Erythroblast (primary cell): ENCODE data around the gene NAPSA.
A peak's percentile ranks its signal among the peaks of the same experiment; 100 is the strongest.

Experiments
- DNase-seq, 2 experiments: peaks; one replicate each; lab custom pipeline; 2025; lab: John Stamatoyannopoulos, UW
- GATA1 ChIP-seq: IDR thresholded peaks from 2 replicates; pipeline ENCODE4 v1.6.1; 2011; ENCODE audit warnings: low read depth, mild to moderate bottlenecking, control low read depth, low read length, moderate library complexity
- POLR2A ChIP-seq: IDR thresholded peaks from 2 replicates; pipeline ENCODE4 v1.6.1; 2011; ENCODE audit warnings: mild to moderate bottlenecking, low read length

Gene NAPSA

DNA sequence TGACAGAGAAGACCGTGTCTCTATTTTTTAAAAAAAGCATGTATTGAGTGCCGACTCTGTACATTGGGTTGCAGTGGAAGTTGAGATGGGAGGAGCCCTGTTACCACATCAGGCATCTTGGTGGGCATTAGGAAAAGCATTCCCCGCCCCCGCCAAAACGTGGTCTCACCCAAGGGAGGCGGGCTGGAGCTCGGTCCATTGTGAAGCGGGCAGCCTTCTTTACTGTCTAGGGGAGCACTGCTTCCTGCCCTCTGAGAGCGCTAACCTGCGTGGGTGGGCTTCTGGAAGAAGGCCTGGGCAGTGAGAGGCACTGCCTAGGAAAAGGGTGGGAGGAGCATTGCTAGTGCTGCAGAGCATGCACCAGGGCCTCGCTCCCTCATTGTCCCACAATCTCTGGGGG lies 14.7 kb upstream of the NAPSA start:
- no peak for DNase-seq
- no peak for TF ChIP-seq GATA1
- TF ChIP-seq POLR2A, result no peak

- no peak for TF ChIP-seq GATA1
- TF ChIP-seq POLR2A, result no peak
- DNase-seq, result no peak
Measured at GRCh38 chr19:50379602-50380001, 14.2 kb upstream of the NAPSA start.

DNA sequence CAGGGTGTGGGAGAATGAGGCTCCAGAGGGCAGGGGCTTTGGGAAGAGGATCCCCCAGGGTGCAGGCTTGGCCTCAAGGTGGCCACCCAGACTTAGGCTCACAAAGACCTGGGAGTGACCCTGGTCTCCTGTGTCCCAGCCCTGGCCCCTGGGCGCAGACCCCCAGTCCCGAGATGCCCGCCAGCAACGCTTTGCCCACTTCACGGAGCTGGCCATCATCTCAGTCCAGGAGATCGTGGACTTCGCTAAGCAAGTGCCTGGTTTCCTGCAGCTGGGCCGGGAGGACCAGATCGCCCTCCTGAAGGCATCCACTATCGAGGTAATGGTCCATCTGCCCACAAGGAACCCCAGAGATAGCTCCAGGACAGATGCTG lies 13.4 kb upstream of the NAPSA start:
- DNase-seq, result no peak
- no peak for TF ChIP-seq POLR2A

DNA sequence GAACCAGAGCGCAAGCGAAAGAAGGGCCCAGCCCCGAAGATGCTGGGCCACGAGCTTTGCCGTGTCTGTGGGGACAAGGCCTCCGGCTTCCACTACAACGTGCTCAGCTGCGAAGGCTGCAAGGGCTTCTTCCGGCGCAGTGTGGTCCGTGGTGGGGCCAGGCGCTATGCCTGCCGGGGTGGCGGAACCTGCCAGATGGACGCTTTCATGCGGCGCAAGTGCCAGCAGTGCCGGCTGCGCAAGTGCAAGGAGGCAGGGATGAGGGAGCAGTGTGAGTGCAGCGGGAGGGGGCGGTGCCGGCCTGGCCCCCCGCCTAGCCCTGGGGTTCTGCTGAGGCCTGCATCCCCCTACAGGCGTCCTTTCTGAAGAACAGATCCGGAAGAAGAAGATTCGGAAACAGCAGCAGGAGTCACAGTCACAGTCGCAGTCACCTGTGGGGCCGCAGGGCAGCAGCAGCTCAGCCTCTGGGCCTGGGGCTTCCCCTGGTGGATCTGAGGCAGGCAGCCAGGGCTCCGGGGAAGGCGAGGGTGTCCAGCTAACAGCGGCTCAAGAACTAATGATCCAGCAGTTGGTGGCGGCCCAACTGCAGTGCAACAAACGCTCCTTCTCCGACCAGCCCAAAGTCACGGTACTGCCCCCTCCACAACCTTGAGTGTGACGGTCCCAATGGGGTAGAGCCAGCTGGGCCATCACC lies 12.9 kb upstream of the NAPSA start:
- DNase-seq, result no peak
- TF ChIP-seq GATA1 (no peak), POLR2A (no peak)

GRCh38 chr19:50377517-50377916 lies 12.1 kb upstream of the NAPSA start:
- DNase-seq, result peak; percentile 89 to 91
- TF ChIP-seq POLR2A (peak; percentile 53), GATA1 (no peak)

GRCh38 chr19:50377051-50377461 lies 11.6 kb upstream of the NAPSA start:
- peak; percentile 90 to 93 for DNase-seq
- TF ChIP-seq GATA1 (no peak), POLR2A (no peak)

DNA sequence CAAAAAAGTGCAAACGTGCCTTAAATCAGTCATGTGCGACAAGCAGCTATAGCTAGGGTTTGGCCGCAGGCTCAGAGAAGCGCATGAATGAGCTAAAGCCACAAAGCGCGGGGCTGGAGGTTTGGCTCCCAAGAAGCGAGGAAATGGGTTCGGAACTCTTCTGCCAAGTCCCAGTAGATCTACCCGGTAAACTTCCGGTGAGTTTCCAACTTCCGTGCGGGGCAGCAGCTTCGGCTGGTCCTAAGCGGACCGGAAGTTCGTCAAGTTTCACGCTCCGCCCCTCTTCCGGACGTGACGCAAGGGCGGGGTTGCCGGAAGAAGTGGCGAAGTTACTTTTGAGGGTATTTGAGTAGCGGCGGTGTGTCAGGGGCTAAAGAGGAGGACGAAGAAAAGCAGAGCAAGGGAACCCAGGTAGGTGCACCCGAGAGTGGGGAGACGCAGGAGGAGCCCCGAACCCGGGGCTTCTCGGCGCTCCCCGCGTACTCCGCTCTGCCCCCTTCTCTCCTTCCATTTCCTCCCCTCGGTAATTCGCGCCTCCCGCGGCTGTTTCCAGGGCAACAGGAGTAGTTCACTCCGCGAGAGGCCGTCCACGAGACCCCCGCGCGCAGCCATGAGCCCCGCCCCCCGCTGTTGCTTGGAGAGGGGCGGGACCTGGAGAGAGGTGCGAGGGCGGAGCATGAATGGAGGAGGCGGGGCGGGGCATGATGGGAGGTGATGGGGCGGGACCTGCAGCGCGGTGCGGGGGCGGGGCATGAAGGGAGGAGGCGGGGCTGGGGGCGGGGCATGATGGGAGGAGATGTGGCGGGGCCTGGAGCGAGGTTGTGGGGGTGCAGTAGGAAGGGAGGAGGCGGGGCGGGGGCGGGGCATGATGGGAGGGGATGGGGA lies 11.0 kb upstream of the NAPSA start, which contains the start of gene NR1H2:
TSS of gene NR1H2 (plus strand) at position 292 of the 885 bp plus-strand sequence. CDS start 1,149 bp downstream, outside the sequence.
- peak; percentile 99 for DNase-seq
- TF ChIP-seq POLR2A, result peak; percentile 92
- no peak for TF ChIP-seq GATA1

GRCh38 chr19:50371914-50372475 lies 6.6 kb upstream of the NAPSA start:
- DNase-seq, result no peak
- TF ChIP-seq POLR2A (no peak), GATA1 (no peak)

DNA sequence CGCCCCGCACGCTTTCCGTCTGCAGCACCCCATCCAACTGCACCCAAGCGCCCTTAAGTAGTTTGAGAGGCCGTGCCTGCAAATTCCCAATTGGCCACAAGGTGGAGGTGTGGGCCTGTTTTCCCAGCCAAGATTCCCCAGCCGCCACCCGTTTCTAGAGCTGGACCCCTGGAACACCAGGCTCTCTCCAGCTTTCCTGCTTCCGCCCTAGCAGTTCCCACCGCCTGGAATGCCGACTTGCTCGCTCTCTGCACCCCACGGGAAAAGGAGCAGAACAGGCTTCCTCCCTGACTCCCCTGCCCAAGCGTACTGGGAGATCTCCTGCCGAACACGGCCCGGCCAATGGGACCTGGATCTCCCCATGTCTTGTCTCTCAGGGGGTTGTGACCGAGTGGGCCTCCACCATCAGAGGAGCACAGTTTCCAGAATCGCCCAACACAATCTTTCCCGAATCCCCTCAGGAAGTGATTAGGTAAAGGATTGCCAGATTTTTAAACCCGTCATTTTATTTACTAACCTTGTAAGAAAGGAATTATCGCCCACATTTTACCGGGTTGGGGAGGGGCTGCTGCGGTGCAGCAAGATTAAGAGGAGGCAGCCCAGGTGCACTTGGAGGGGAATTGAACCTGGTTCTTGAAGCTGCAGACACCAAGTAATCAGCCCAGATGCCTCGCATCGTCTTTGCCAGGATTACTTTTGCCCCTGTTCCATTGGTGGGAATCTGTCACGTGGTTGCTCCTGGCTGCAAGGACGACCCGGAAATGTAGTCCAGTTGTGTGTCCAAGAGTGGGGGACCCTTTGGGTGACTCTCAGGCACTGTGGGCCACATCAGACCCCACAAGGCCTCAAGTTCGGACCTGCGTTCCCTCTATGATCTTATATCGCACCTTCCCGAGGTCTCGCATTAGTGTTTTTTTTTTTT lies 3.5 kb upstream of the NAPSA start:
- peak; percentile 88 to 90 for DNase-seq

DNA sequence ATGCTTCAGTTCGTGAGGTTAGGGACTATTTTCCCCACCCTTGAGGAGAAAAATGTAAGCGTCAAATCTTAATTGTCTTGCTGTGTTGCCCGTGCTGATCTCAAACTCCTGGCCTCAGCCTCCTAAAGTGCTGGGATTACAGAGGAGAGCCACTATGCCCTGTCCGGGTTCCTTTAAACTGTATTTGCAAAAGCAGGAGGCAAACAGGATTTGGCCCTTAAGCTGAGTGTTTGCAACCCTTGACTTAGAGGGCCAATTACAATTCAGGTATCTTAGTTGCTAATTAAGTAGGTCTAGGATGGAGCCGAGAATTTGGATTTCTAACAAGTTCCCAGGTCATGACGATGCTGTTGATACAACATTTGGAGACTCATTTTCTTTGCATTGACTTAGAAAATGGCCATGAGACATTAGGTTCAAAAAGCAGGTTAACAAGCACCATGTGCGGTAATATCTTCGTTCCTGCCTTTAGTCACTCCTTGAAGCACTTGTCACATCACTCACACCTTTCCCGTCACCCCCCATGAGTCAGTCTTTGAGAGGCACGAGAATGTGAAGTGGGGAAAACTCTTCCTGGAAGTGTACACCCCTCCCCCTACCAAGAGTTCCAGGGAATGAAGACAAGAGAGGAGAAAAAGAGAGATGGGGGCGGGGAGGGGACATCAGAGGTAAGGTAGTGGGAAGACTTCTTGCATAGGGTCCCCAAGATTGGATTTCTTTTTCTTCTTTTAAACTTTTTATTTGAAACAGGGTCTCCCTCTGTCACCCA lies 2.6 kb downstream of the NAPSA start:
- no peak for DNase-seq
- TF ChIP-seq POLR2A (no peak), GATA1 (no peak)

More for the DNA sequence above, 3.5 kb upstream of the NAPSA start:
- no peak for TF ChIP-seq POLR2A
- no peak for TF ChIP-seq GATA1

GRCh38 chr19:50362030-50362412 lies 3.4 kb downstream of the NAPSA start:
- no peak for DNase-seq
- TF ChIP-seq GATA1 (no peak), POLR2A (no peak)

DNA sequence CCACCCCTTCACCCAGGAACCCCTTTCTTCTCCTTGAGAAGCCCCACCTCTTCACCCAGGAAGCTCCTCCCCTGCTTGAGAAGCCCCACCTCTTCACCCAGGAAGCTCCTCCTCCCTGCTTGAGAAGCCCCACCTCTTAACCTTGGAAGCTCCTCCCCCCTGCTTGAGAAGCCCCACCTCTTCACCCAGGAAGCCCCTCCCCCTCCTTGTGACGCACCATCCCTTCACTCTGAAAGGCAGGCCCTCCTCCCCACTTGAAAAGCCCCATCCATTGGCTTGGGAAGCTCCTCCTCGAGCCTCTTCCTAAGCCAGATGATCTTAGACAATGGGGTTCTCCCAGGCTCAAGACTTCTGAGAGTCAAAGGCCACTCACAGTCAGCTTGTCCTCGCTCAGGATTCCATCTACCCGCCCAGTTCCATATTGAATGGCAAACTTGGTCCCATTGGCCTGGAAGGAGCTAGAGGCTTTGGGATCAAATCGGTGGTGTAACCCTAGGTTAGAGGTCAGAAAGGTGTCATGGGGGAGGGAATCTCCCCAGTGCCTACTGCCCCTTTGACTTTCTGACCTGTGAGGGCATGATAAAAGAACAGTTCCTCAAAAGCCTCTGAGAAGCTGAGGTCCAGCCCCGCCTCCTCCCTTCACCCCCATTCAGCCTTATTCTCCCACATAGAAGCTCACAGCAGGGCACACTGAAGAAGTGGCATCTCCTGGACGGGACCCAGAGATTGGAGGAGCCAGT lies 4.0 kb downstream of the NAPSA start:
- peak in 1 of 2 experiments; percentile 40 for DNase-seq
- TF ChIP-seq POLR2A, result no peak
- TF ChIP-seq GATA1, result no peak
